CD14-positive monocyte (primary cell): ENCODE data around the gene C12orf57. TPM values are rescaled to one million over a fixed set of nuclear protein-coding genes. Genes with fewer than 3 reads are reported as not detected.

ENCODE experiments used
- DNase-seq, 3 donors: peaks; one replicate each; pipeline ENCODE4 v3.0.0-alpha.2; 2011 to 2022
- H2AFZ ChIP-seq: 2 replicates; pipeline ENCODE4 v1.6.0; 2012; ENCODE audit warnings: mild to moderate bottlenecking, low read depth, low read length, inconsistent platforms; ENCODE audit not compliant: insufficient read depth, poor library complexity, severe bottlenecking
- H3K27ac ChIP-seq, 2 donors: 1 replicate in 1 of 2; 2 replicates in 1 of 2; pipeline ENCODE4 v1.5.1; 2012 to 2013; ENCODE audit warnings: low read length in 2 of 2, control low read depth in 1 of 2, inconsistent platforms in 1 of 2, low read depth in 1 of 2, mild to moderate bottlenecking in 1 of 2
- H3K27me3 ChIP-seq, 2 donors: one replicate each; pipeline versions ENCODE4 v1.6.0 to v1.6.1; 2011 to 2013; ENCODE audit warnings: low read length in 2 of 2; ENCODE audit not compliant: control insufficient read depth in 2 of 2, insufficient read depth in 2 of 2
- H3K36me3 ChIP-seq, 2 donors: replicated peaks in 1 of 2; 1 replicate in 1 of 2; 2 replicates in 1 of 2; pipeline versions ENCODE4 v1.5.1 to v1.6.1; 2012 to 2013; ENCODE audit warnings: low read length in 2 of 2, control low read depth in 1 of 2, inconsistent platforms in 1 of 2, mild to moderate bottlenecking in 1 of 2; ENCODE audit not compliant: insufficient read depth in 2 of 2, control insufficient read depth in 1 of 2
- H3K4me1 ChIP-seq, 2 donors: 1 replicate in 1 of 2; 2 replicates in 1 of 2; pipeline versions ENCODE4 v1.5.1 to v1.6.1; 2012 to 2013; ENCODE audit warnings: low read length in 2 of 2, control low read depth in 1 of 2, inconsistent platforms in 1 of 2, mild to moderate bottlenecking in 1 of 2, moderate library complexity in 1 of 2; ENCODE audit not compliant: insufficient read depth in 2 of 2, control insufficient read depth in 1 of 2
- H3K4me2 ChIP-seq: replicated peaks from 2 replicates; pipeline ENCODE3; 2012; ENCODE audit warnings: low read length, moderate library complexity, mild to moderate bottlenecking; ENCODE audit not compliant: poor library complexity, severe bottlenecking; ENCODE audit errors: extremely low read depth
- H3K4me3 ChIP-seq, 3 experiments: fragments of 200-600 bp in 1 of 3; sonication (generic) in 1 of 3; replicated peaks in 1 of 3; 1 replicate in 2 of 3; 2 replicates in 1 of 3; pipeline ENCODE4 v1.5.1; 2011 to 2013; ENCODE audit warnings: low read length in 3 of 3, mild to moderate bottlenecking in 3 of 3, control low read depth in 2 of 3, low read depth in 2 of 3, inconsistent platforms in 1 of 3, moderate library complexity in 1 of 3
- H3K79me2 ChIP-seq: 2 replicates; pipeline ENCODE4 v1.6.0; 2012; ENCODE audit warnings: mild to moderate bottlenecking, control low read depth, inconsistent platforms, low read length, moderate library complexity; ENCODE audit not compliant: insufficient read depth
- H3K9ac ChIP-seq: 2 replicates; pipeline ENCODE4 v1.6.0; 2017; ENCODE audit warnings: low read length, mild to moderate bottlenecking; ENCODE audit not compliant: insufficient read depth, poor library complexity, severe bottlenecking
- H3K9me3 ChIP-seq, 2 donors: replicated peaks in 1 of 2; 1 replicate in 1 of 2; 2 replicates in 1 of 2; pipeline versions ENCODE4 v1.5.1 to v1.6.1; 2012 to 2013; ENCODE audit warnings: low read length in 2 of 2, control low read depth in 1 of 2; ENCODE audit not compliant: control insufficient read depth in 1 of 2, insufficient read depth in 1 of 2
- H4K20me1 ChIP-seq: 2 replicates; pipeline ENCODE4 v1.6.0; 2012; ENCODE audit warnings: mild to moderate bottlenecking, low read length, control low read depth, moderate library complexity; ENCODE audit not compliant: insufficient read depth
- H3K27ac Mint-ChIP-seq, 7 donors: one replicate each; pipeline ENCODE4 v1.8.0; 2020; ENCODE audit warnings: mild to moderate bottlenecking in 7 of 7, mixed read lengths in 7 of 7, moderate library complexity in 6 of 7, inconsistent platforms in 2 of 7
- H3K27me3 Mint-ChIP-seq, 3 donors: one replicate each; pipeline ENCODE4 v1.8.0; 2021 to 2022; ENCODE audit warnings: low read depth in 3 of 3, mild to moderate bottlenecking in 3 of 3, mixed read lengths in 3 of 3, moderate library complexity in 3 of 3, inconsistent platforms in 1 of 3
- H3K36me3 Mint-ChIP-seq, 2 donors: one replicate each; pipeline ENCODE4 v1.8.0; 2020; ENCODE audit warnings: mixed read lengths in 2 of 2, inconsistent platforms in 1 of 2, mild to moderate bottlenecking in 1 of 2
- H3K4me1 Mint-ChIP-seq: one replicate; pipeline ENCODE4 v1.8.0; 2020; ENCODE audit warnings: mild to moderate bottlenecking, mixed read lengths
- H3K4me3 Mint-ChIP-seq, 2 donors: one replicate each; pipeline ENCODE4 v1.8.0; 2020; ENCODE audit warnings: mild to moderate bottlenecking in 2 of 2, mixed read lengths in 2 of 2, moderate library complexity in 1 of 2
- H3K9me3 Mint-ChIP-seq, 7 donors: one replicate each; pipeline ENCODE4 v1.8.0; 2020 to 2022; ENCODE audit warnings: mixed read lengths in 7 of 7, mild to moderate bottlenecking in 6 of 7, moderate library complexity in 6 of 7, inconsistent platforms in 2 of 7
- WGBS: methylation state at CpG from one replicate; pipeline ENCODE4 v1.1.5; 2013; ENCODE audit warnings: missing lambda C conversion rate; ENCODE audit not compliant: insufficient coverage; 5-methylcytosine and 5-hydroxymethylcytosine counted together
- intact Hi-C, 2 donors: fragments of 100-400 bp; cut with micrococcal nuclease; formaldehyde crosslinking; loops; one replicate each; pipeline versions ENCODE4 v1.15.0 to v1.15.1; 2023
- polyA plus RNA-seq, 3 donors: library from polyadenylated mRNA; depleted of rRNA in 1 of 3; unstranded in 2 of 3; stranded (reverse) in 1 of 3; fragments of 300-500 nt in 2 of 3; fragments of >200 nt in 1 of 3; fragmentation: Illumina TruSeq in 2 of 3; gene quantifications; 1 replicate in 2 of 3; 2 replicates in 1 of 3; pipeline ENCODE4 v1.2.3, GENCODE V29; 2012 to 2021
- TF ChIP-seq, protein P1 (sequence below): fragments of 200-600 bp; IDR thresholded peaks from one replicate; pipeline ENCODE4 v1.8.0; 2022; ENCODE audit warnings: antibody characterized with exemption, mild to moderate bottlenecking

C12orf57 gene
- polyA plus RNA-seq, 3 donors: 19.1 to 59.2 (median 24.2) TPM

DNA sequence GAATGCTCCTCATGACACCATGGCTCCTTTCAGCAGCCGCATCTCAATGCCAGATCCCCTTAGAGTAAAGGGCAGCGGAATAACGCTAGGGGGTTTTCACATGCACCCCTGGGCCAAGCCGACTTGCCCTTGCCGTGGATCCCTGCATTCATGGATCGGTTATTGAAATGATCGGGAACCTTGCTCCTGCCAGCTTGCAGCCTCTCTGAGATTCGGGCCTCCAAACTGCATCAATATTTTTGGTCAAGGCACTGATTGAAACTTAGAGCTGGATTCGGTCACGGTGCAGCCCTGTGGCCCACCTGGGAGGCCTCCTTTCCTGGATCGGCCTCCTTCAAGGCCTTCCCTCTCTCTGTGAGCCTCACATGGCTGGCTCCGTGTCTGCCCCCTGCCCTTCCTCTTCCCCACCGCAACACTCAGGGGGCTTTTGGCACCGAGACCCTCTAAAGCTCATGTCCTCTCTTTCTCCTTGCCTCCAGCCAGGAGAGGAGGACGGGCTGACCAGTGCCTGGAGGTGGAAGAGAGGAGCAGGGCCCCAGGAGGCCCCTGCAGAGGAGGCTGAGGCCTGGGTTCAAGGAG lies 9.1 kb downstream of the C12orf57 start:
- H3K4me2 ChIP-seq: peak overlapping the region; percentile 92
- H3K9ac ChIP-seq: peak overlapping the region; percentile 93

More for the DNA sequence above, 9.1 kb downstream of the C12orf57 start:
- intact Hi-C loops: loop anchor here in 1 of 2 donors (1.0 to 10.0 kb wide), 3 partner anchors 8 to 418 kb away; partner anchors contain the start of genes GAPDH and LPCAT3
- TF ChIP-seq, protein P1, sequence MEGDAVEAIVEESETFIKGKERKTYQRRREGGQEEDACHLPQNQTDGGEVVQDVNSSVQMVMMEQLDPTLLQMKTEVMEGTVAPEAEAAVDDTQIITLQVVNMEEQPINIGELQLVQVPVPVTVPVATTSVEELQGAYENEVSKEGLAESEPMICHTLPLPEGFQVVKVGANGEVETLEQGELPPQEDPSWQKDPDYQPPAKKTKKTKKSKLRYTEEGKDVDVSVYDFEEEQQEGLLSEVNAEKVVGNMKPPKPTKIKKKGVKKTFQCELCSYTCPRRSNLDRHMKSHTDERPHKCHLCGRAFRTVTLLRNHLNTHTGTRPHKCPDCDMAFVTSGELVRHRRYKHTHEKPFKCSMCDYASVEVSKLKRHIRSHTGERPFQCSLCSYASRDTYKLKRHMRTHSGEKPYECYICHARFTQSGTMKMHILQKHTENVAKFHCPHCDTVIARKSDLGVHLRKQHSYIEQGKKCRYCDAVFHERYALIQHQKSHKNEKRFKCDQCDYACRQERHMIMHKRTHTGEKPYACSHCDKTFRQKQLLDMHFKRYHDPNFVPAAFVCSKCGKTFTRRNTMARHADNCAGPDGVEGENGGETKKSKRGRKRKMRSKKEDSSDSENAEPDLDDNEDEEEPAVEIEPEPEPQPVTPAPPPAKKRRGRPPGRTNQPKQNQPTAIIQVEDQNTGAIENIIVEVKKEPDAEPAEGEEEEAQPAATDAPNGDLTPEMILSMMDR: no peak
- H2AFZ ChIP-seq: no peak overlapping the region
- peak overlapping the region; percentile 87 to 95 for H3K27ac ChIP-seq
- H3K4me3 ChIP-seq: peak overlapping the region; percentile 61 to 99 (median 98)
- H3K79me2 ChIP-seq: peaks cover 87% of the 10 kb centered on the region
- peak overlapping the region; percentile 97 to 99 for H3K4me3 Mint-ChIP-seq
- H3K36me3 Mint-ChIP-seq: peaks cover 52 to 61% of the 10 kb centered on the region in 2 donors
- no peaks in the 10 kb centered on the region for H3K27me3 ChIP-seq
- no peaks in the 10 kb centered on the region for H3K9me3 ChIP-seq
- peaks cover 73% of the 10 kb centered on the region for H3K4me1 Mint-ChIP-seq
- H3K9me3 Mint-ChIP-seq: peaks cover 0 to 2% (median 0%) of the 10 kb centered on the region in 7 donors
- H3K27me3 Mint-ChIP-seq: peaks cover 0 to 3% (median 0%) of the 10 kb centered on the region in 3 donors
- H4K20me1 ChIP-seq: peaks cover 67% of the 10 kb centered on the region
- DNase-seq: no peak
- H3K27ac Mint-ChIP-seq: peak overlapping the region; percentile 93 to 98 (median 96)
- H3K36me3 ChIP-seq: peaks cover 48 to 52% of the 10 kb centered on the region in 2 donors
- 11% methylated on average over 7 of the region's 15 CpGs for WGBS
- peaks cover 77 to 84% of the 10 kb centered on the region in 2 donors for H3K4me1 ChIP-seq
